ENCODE measurements around the gene OSTF1.

OSTF1 gene, protein sequence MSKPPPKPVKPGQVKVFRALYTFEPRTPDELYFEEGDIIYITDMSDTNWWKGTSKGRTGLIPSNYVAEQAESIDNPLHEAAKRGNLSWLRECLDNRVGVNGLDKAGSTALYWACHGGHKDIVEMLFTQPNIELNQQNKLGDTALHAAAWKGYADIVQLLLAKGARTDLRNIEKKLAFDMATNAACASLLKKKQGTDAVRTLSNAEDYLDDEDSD

DNA sequence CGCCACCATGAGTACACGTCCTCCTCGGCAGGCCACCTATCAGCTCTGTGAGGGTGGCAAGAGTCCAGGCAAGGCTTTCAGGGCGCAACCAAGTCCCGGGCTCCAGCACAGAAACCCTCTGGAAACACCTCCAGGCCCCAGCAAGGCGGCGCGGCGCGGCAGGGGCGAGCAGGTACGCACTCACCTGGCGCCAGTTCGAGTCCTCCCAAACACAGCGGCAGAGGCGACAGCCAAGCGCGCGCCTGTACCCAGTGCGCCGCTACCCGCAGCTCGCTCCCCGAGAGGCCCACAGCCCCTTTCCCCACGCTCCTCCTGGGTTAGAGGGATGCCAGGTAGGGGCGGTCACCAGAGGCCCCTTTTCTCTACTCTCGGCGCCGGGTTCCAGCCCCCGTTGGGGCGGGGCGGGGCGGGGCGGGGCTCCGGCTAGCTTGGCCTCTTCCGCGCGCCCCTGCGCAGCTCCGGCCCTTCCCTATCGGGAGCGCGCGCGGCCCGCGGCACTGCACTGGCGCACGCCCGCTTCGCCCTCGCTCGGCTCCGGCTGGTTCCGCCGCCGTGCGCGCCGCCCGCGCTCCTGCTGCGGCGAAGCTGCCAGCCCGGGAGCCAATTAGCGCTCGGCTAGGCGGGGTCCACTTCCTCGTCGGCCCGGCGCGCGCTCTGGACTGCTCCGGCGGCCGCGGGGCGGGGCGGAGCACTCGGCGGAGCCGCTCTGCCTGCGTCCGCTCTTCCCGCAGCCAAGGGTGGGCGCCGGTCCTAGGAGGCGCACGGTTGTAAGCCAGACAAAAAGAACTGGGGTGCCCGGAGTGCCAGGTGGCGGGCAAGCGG is at the start of gene OSTF1, which contains the start of gene NMRK1:
Gene OSTF1, plus strand, starts transcription at position 691 of the 822 bp plus-strand sequence. CDS start 179 bp downstream, outside the sequence.
Gene NMRK1, minus strand, starts transcription at position 332 of the 822 bp plus-strand sequence. CDS start 5,040 bp downstream, outside the sequence.
- peak; percentile 97 for DNase-seq (ENCODE audit: low spot score)

DNA sequence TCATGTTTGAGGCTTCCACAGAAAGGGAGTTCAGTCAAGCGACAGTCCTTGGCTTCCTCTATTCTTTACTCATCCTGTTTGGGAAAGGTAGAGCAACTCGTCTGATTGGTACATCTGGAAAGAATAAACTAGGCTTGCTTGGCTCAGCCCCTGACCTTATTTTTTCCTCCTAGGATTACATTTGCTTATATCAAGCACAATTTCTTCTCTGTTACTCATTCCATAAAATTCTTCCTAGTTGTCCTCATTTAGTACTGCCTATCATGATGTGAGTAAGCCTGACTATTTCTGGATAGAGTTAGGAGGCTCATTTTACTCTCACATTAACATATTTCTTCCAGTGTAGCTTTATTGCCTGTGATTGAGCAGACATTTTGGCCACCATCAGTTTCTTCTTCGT is 49.3 kb upstream of the OSTF1 start:
- DNase-seq (ENCODE audit: low spot score) = no peak

DNA sequence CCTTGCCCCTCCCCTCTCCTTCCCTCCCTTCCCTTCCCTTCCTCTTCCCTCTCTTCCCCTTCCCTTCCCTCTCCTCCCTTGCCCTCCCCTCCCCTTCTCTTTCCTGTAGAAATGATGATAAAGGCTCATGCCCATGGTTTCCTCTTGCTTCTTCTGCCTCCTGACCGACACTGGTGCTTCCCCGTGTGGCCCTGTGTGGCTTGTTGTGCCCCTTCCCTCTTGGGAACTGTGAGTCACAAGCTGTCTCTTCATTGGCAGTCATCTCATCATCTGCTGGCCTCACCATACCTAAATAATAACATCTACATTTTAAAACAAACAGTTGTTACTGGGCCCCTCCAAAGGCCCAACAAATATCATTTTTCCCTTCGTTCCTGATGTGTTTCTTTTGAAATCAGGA is 48.5 kb upstream of the OSTF1 start:
- DNase-seq (ENCODE audit: low spot score) = no peak

DNA sequence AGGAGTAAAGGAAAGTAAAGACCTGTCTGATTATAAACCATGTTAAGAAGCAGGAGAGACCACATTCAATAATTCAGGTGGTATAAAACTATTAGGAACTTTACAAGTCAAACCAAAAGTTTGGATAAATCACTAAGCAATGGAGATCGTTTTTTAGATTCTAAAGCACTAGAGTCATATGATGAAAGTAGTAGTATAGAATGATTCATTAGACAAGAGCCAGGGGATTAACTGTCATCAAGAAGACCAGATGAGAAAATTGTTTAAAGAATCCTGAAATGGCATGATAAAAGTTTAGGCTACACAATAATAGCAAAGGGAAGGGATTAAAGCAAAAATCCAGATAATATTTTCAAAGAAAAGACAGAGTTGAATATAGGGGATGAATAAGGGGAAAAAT is 47.3 kb upstream of the OSTF1 start:
- no peak for DNase-seq (ENCODE audit: low spot score)

DNA sequence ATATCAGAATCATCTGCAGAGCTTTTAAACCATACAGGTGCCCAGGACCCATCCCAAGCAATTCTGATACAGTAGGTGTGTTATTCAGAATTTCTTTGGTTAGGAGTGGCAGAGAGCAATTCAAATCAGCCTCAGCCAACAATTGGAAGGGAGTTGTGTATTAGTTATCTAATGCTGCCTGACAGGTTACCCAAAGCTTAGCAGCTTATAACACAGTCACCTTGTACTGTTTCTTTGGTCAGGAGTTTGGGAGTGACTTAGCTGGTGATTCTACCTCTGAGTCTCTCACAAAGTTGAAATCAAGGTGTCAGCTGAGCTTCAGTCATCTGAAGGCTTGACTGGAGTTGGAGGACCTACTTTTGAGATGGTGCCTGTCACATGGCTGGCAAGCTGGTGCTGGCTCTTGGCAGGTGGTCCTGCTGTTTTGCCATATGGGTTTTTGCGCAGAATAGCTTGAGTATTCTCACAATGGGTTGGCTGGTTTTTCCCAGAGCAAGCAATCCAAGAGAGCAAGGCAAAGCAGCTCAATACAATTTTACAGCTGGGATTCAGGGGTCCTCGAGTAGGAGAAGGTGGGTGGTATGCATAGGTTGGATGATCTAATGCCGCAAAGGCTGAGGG is 41.5 kb upstream of the OSTF1 start:
- no peak for DNase-seq (ENCODE audit: low spot score)

DNA sequence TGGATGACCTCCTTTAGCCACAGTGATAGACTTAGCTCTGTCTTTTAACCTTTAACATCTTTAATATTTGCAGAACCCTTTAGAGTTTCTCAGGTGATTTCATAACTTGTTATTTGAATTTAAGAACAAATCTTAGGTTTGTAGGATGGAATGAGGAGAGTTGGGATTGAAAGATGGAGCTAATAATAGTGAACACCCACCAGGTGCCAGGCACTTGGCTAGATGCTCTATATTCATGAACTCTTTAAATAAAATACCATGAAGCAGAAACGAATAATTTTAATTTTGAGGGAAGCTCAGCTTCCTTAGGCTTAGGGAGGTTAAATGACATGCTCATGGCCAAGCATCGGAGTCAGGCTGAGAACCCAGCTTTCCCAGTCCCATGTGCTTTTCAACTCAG is 40.8 kb upstream of the OSTF1 start:
- no peak for DNase-seq (ENCODE audit: low spot score)

DNA sequence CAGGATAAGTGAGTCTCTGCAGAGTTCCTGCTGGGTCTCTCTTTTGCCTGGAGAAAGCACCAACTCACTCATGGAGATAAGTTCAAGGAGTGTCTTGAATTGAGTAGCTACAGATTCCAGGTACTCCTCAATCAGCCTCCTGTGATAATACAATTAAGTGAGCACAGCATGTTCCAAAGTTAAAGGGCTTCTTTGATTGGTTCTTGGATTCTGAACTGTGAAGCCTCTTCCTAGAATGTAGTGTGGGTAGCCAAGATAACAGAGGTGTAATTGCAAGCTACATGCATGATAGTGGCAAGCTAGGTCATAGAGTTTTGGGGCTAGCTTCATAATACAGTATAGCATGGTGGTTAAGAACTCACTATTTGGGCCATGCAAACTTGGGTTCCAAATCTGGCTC is 37.0 kb upstream of the OSTF1 start:
- no peak for DNase-seq (ENCODE audit: low spot score)

DNA sequence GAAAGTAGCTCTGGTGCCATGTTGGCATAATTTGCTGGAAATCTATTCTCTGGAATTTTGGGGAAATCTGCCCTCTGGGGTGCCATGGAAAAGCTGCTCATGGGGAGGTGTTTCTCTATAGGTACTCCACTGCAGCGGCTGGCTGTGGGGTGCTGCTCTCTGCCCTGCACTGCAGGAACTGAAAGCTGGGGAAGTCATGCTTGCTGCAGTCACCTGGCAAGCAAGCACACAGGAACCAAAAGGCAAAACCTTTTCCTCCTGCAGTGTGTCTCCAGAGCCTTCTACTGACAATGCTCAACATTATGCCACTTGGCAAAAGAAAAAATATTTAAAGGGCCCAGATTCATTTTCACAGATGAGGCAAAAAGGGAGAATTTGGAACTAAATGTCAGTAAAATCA is 34.4 kb upstream of the OSTF1 start:
- DNase-seq (ENCODE audit: low spot score) = no peak

DNA sequence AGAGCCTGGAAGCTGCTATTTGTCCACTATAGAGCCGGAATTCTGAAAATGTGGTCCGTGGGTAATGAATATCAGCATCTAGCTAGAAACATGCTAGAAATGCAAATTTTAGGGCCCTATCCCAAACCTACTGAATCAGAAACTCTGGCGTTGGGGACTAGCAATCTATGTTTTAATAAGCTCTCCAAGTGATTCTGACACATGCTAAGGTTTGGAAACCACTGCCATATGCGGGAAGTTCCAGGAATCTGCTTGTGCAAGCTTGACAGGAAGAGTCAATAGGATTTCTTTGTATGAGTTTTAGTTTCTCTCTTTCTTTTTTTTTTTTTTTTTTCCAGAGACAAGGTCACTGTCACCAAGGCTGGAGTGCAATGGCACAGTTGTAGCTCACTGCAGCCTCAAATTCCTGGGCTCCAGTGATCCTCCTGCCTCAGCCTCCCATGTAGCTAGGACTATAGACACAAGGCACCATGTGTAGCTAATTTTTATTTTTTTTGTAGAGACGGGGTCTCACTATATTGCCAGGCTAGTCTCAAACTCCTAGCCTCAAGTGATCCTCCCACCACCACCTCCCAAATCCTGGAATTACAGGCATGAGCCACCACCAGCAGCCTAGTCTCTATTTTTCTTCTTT is 33.8 kb upstream of the OSTF1 start:
- DNase-seq (ENCODE audit: low spot score) = no peak

DNA sequence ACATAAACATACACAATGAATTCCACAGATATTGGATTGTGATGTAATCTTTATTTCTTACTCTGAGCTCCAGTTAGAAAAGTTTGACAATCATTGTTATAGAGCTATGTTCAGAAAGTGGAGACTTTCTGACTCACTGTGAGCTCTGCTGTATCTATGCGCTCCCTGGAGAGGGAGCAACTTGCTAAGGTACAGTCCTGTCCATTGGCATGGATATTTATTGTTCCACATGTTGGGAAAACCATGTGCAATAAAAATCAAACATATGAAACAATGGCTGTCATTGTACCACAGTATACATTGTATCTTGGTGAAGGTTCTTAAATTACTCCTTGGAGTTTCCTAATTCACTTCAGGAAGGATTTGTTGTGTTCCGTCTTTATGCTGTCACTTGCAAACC is 27.1 kb upstream of the OSTF1 start:
- no peak for DNase-seq (ENCODE audit: low spot score)

DNA sequence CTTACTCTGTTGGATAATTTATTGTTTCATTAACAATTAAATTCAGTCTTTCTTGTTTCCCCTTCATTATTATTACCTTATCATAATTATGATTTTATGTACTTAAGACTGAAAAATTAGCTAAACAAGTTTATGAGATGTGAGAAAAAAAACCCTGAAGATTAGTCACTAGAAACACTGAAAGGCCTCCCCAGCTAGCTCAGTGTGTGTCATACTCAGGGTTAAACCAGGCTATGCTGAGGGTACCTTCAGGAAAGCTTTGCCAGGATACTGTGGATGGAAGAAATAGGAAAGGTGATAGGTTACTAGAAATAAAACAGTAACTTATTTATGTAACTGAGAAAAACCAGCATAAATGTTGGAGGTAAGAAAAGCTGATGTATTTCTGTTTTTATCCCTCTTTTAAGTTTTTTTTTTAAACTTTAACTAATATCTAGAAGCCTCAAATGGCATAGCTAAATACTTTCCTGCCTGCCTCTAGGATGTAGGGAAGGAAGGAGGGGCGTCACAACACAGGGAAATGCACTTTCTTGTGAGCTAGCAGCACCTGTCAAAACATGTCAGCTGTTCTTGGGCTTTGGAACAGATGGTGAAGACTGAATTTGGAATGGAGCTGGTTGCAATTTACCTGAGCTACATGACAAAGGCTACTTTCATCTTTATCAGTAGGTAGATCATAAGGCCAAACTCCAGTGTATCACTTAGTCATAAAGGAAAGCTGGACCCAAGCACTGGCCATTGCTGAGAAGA is 24.6 kb upstream of the OSTF1 start:
- no peak for DNase-seq (ENCODE audit: low spot score)

DNA sequence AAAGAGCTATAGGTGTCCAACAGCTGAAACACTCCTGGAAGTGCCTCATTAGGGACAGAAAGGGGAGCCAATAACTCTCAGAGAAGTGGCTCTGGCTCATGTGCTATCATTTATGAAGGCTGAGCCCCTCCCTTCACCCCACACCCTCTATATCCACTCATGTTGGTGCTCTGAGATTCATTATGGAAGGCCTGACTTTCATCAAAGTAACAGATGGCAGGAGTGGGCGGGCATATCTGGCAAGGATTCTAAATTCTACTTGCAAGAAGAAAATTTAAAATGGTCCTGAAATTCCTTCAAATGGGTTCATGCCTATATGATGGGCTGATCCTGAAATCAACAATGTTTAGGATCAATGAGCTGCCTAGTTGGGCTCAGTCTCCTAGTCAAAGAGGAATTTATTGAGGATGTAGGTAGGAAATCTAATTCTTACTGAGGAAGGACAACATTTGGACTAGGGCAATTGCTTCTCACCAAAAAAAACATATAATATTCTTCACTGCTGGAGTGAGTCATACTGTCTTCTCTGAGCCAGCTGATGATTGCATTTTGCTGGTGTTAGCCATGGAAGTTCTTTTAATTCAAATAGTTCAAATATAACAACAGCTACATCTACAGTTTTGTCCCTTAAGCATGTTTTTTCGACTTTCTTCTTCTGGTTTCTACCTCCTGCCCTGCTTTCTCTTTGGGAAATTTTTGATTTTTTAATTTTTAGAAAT is 23.8 kb upstream of the OSTF1 start:
- peak; percentile 25 for DNase-seq (ENCODE audit: low spot score)

DNA sequence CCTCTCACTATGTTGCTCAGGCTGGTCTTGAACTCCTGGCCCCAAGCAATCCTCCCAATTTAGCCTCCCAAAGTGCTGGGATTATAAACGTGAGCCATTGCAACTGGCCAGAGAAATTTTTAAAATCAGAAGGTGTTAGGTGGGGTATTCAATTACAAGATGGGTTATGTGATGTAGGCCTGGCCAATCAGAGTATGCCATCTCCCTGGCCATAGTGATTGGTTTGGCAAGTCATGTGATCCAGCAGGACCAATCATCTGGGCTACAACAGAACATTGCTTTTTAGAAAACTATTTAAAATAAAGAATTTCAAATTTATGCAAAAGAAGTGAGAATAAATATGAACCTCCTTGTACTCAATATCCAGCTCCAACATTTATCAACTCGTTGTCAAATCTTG is 22.8 kb upstream of the OSTF1 start:
- DNase-seq (ENCODE audit: low spot score) = no peak

DNA sequence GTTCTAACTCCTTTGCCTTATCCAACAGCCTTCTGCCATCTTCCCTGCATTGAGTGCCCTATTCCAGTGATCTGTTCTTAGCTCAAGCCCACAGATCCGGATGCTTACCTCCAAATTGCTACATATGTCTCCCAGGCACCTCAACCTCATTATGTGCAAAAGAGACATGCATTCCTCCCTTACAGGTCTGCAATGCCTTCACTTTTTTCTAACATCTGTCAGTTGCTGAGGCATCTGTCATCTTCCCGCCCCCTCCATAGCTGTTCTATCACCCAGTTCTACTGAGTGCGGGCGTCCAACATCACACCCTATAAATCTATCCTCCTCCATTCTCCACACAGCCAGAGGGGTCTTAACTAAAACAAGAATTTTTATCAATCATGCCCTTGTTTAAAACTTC is 20.4 kb upstream of the OSTF1 start:
- DNase-seq (ENCODE audit: low spot score) = peak; percentile 43

DNA sequence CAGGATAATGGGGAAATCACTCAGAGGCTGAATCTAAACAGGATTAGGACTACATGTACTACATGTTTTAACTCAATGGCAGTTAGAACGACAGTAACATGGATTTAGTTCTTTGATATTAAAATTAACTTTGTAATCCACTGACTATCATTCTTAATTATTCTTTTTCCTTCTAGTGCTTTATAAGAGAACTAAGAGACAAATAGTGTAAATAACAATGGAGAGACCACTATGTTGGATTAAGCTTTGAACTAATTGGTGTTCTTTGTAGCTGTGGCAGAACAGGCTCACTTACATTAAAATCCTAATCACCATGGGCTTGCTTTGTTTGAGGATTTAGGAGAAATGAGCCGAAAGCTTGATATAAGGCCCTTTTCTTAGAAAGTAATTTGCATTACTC is 19.1 kb upstream of the OSTF1 start:
- DNase-seq (ENCODE audit: low spot score) = no peak

DNA sequence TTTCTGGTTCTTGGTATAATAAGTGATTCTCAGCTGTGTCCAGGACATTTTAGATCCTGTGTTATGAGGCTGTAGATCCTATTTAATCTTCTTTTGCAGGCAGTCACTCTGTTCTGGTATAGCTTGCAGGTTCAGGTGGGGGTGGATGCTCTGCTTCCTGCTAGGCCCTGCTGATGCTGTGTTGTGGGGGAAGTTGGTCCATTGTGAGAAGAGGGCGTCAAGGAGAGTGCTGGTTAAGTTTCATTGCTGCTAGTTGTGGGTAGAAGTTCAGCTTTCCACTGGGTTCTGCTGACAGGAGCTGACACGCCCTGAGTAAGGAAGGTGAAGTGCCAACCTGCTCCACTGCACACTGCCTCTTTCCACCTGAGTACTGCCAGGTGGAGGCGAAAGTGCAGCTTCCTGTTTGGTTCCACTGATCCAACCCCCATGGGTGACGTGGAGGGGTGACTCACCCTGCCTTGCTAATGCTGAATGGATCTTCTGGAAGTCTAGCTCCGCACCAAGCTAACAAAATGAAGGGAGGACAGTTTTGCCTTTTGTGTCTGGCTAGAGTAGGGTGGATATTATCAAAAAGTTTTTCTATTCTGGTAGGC is 16.7 kb upstream of the OSTF1 start:
- DNase-seq (ENCODE audit: low spot score) = no peak

DNA sequence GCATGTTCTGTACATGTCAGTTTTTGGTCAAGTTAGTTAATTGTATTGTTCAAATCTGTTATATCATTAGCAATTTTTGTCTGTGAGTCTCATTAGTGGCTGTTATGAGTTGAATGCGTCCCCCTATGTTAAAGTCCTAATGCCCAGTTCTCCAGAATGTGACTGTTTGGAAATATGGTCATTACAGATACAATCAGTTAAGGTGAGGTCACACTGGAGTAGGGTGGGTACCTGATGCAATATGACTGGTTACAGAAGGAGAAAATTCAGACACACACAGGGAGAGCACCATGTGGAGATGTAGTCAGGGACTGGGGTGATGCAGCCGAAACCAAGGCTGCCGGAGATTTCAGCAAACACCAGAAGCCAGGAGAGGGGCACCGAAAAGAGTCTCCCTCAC is 15.4 kb upstream of the OSTF1 start:
- DNase-seq (ENCODE audit: low spot score) = no peak

DNA sequence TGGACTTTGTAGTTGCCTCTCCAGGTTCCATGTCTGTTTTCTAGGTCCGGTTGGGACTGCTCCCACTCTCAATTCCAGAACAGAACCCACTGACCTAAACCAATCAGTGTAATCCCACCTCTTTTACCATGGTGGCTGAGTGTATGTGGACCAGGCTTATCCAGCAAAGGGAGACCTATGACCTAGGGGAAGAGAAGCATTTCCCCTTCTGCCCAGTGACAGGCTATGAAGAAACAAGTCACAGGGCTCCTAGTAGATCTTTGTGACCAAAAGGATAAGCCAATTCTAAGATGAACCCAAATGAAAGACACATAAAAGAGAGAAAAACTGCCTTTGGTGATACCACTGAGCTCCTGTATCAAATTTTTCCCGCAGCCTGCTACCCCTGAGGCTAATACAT is 6.7 kb upstream of the OSTF1 start:
- DNase-seq (ENCODE audit: low spot score) = no peak

DNA sequence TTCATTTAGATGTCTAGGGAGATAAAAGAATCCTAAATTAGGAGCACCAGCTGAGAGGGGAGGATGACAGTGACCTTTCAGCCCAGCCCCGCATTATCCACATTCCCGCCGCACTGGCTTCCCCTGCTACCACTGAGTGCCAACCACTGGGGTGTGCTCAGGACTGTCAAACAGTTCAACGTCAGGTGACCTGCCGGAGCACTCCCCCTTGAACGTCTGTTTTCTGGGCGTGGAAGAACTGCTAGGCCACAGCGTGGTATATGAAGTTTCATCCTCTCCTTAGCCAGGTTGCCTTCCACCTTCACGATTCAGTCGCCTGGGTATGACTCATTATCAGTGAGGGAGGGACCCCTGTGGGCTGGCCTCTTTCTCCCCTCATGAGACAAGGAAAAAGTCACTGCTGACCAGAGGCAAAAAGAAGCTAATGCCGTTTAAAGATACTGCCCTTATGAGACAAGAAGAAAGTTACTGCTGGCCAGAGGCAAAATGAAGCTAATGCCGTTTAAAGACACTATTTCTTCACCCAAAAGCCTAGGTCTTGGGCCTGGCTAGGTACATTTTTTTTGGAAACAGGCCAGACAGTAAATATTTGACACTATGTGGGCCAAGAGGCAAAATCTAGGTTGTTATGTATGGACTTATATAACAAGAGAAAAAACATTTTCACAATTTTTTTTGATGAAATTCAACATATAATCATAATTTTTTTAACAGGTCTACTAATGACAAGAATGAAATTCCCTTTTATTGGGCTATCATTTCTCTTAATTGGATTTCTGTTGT is 4.9 kb upstream of the OSTF1 start:
- peak; percentile 60 for DNase-seq (ENCODE audit: low spot score)

DNA sequence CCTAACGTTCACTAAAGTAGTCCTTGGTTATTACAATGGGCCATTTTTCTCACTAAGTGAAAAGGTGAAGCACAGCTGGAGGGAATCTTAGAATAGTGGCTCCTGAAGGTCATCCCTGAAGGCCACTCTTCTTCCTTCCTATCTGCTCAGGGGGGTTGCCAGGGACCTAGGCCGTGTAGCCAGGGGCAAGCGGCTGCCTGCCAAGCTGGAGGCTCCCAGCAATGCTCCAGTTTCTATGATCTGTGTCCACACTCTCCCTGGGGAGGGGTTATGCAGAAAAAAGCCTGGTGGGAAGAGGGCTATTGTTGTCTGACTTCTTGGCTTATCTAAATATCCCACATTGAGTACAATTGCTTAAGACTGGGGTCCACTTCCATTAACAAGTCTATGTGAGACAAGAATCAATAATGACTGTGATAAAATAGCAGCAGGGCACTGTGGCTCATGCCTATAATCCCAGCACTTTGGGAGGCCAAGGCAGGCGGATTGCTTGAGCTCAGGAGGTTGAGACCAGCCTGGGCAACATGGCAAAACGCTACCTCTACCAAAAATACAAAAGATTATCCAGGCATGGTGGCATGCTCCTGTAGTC is 4.1 kb upstream of the OSTF1 start:
- DNase-seq (ENCODE audit: low spot score) = no peak

Data from Ammon's horn (tissue), 1 donor.